Erythroblast (primary cell): ENCODE results near the gene LHFPL6.

Experiments
- GATA1 ChIP-seq: IDR thresholded peaks from 2 replicates; pipeline ENCODE4 v1.6.1; 2011; ENCODE audit warnings: low read depth, mild to moderate bottlenecking, control low read depth, low read length, moderate library complexity
- POLR2A ChIP-seq: IDR thresholded peaks from 2 replicates; pipeline ENCODE4 v1.6.1; 2011; ENCODE audit warnings: mild to moderate bottlenecking, low read length

DNA sequence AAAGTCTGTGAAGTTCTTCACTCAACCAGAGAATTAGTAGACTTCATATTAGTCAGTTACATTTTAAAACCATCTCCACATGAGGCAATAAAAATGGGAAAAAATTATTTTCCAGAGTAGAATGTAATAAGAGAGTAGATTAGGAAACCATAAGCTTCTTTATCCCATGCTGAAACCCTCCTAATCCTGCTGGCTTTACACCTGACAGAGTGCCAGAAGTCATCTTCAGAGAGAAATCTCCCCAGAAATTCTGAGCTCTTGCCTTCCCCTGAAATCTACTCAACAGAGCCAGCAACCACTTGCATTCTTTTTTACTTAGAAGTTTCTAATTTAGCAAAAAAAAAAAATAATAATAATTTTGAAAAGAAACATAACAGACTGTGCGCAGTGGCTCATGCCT is 284.8 kb downstream of the LHFPL6 start:
- TF ChIP-seq POLR2A (no peak), GATA1 (no peak)
